HCT116 (cell line): Measurements from ENCODE around the gene HPCA. TPM values are rescaled to one million over a fixed set of nuclear protein-coding genes. Genes with fewer than 3 reads are reported as not detected.

Experiments
- ATAC-seq: fragments of 200-7000 bp; cut with Tn5 transposase; 2 replicates; pipeline ENCODE4 v1.9.1; 2020; ENCODE audit warnings: mild to moderate bottlenecking, moderate library complexity
- BruUV-seq: library from RNA; stranded (reverse); fragments of 400-500 nt; replicated peaks from 2 replicates; lab custom pipeline; 2021; lab: Mats Ljungman, UMichigan
- CTCF ChIA-PET: fragments of 300-600 bp; sonication (Branson Sonifier 250); formaldehyde crosslinking; loops from one replicate; lab custom pipeline; 2021; ENCODE audit warnings: antibody characterized with exemption; lab: Charles Lee
- POLR2A ChIA-PET: fragments of 300-600, 350-600 bp; sonication (Branson Sonifier 250); formaldehyde crosslinking; loops from one replicate; lab custom pipeline; 2021; ENCODE audit warnings: antibody characterized with exemption; lab: Charles Lee
- RAD21 ChIA-PET, 2 experiments: fragments of 300-600 bp; sonication (Branson Sonifier 250); formaldehyde crosslinking; loops; one replicate each; lab custom pipeline; 2023; ENCODE audit warnings: low total read pairs in 2 of 2; ENCODE audit not compliant: uncharacterized antibody in 2 of 2, unreplicated experiment in 2 of 2, low non-redundant PET in 1 of 2; lab: Charles Lee
- DNase-seq: peaks from one replicate; pipeline ENCODE4 v3.0.0-alpha.2; 2010; ENCODE audit warnings: low read depth, low spot score
- H2AFZ ChIP-seq: fragments of 200-600 bp; shearing (Covaris generic), sonication (generic); 2 replicates; pipeline ENCODE4 v1.6.1; 2017; ENCODE audit warnings: low read depth, mixed run types, mixed read lengths, antibody characterized with exemption, low read length; ENCODE audit not compliant: poor library complexity, severe bottlenecking
- H3K27ac ChIP-seq: 2 replicates; pipeline ENCODE4 v1.5.1; 2012; ENCODE audit warnings: low read depth, low read length
- H3K27me3 ChIP-seq: fragments of 200-600 bp; sonication (generic); 2 replicates; pipeline ENCODE4 v1.6.1; 2016; ENCODE audit warnings: mixed run types, low read length, mixed read lengths; ENCODE audit not compliant: insufficient read depth
- H3K36me3 ChIP-seq, 2 experiments: fragments of 200-500 bp in 1 of 2; fragments of 200-600 bp in 1 of 2; sonication (Bioruptor generic) in 1 of 2; sonication (generic) in 1 of 2; 2 replicates each; pipeline versions ENCODE4 v1.5.1 to v1.6.1; 2014 to 2016; ENCODE audit warnings: low read length in 2 of 2, inconsistent platforms in 1 of 2, mixed read lengths in 1 of 2, mixed run types in 1 of 2; ENCODE audit not compliant: insufficient read depth in 2 of 2, control insufficient read depth in 1 of 2
- H3K4me1 ChIP-seq, 2 experiments: fragments of 200-600 bp in 1 of 2; sonication (generic) in 1 of 2; 2 replicates each; pipeline versions ENCODE4 v1.5.1 to v1.6.1; 2012 to 2017; ENCODE audit warnings: low read length in 2 of 2, inconsistent platforms in 1 of 2, mild to moderate bottlenecking in 1 of 2, mixed read lengths in 1 of 2, mixed run types in 1 of 2, moderate library complexity in 1 of 2; ENCODE audit not compliant: insufficient read depth in 2 of 2, control insufficient read depth in 1 of 2
- H3K4me2 ChIP-seq: fragments of 200-600 bp; sonication (generic); 2 replicates; pipeline ENCODE4 v1.6.1; 2017; ENCODE audit warnings: mixed run types, low read length, mixed read lengths
- H3K4me3 ChIP-seq, 2 experiments: fragments of 200-600 bp in 1 of 2; sonication (generic) in 1 of 2; replicated peaks in 1 of 2; 2 replicates each; pipeline ENCODE4 v1.5.1; 2011 to 2016; ENCODE audit warnings: low read length in 2 of 2, control low read depth in 1 of 2, low read depth in 1 of 2, mild to moderate bottlenecking in 1 of 2, mixed read lengths in 1 of 2, mixed run types in 1 of 2
- H3K79me2 ChIP-seq: fragments of 200-600 bp; sonication (generic); 2 replicates; pipeline ENCODE4 v1.6.1; 2017; ENCODE audit warnings: mild to moderate bottlenecking, mixed run types, low read length, moderate library complexity, mixed read lengths; ENCODE audit not compliant: insufficient read depth
- H3K9ac ChIP-seq: fragments of 200-600 bp; sonication (generic); 2 replicates; pipeline ENCODE4 v1.6.1; 2016; ENCODE audit warnings: low read length, mixed read lengths
- H3K9me2 ChIP-seq: fragments of 200-600 bp; sonication (generic), shearing (Covaris generic); 2 replicates; pipeline ENCODE4 v1.6.1; 2017; ENCODE audit warnings: mixed run types, mild to moderate bottlenecking, moderate library complexity; ENCODE audit not compliant: insufficient read depth
- H3K9me3 ChIP-seq, 2 experiments: fragments of 200-500 bp in 1 of 2; fragments of 200-600 bp in 1 of 2; sonication (Bioruptor generic) in 1 of 2; sonication (generic) in 1 of 2; 2 replicates each; pipeline ENCODE4 v1.6.1; 2014 to 2017; ENCODE audit warnings: low read length in 2 of 2, mixed read lengths in 2 of 2, inconsistent platforms in 1 of 2, low read depth in 1 of 2, mild to moderate bottlenecking in 1 of 2, mixed run types in 1 of 2, moderate library complexity in 1 of 2; ENCODE audit not compliant: control insufficient read depth in 1 of 2, insufficient read depth in 1 of 2
- H4K20me1 ChIP-seq: fragments of 200-600 bp; sonication (generic), shearing (Covaris generic); 2 replicates; pipeline ENCODE4 v1.6.1; 2017; ENCODE audit warnings: mixed run types, mild to moderate bottlenecking, moderate library complexity; ENCODE audit not compliant: insufficient read depth
- CBX3 ChIP-seq: IDR thresholded peaks from 2 replicates; pipeline ENCODE4 v1.6.1; 2012; ENCODE audit warnings: low read depth
- EGR1 ChIP-seq: IDR thresholded peaks from 2 replicates; pipeline ENCODE4 v1.6.1; 2012; ENCODE audit warnings: low read depth
- EZH2phosphoT487 ChIP-seq: fragments of 200-600 bp; IDR thresholded peaks from 2 replicates; pipeline ENCODE4 v1.6.1; 2018; ENCODE audit warnings: antibody characterized with exemption, borderline replicate concordance
- FOSL1 ChIP-seq: IDR thresholded peaks from 2 replicates; pipeline ENCODE4 v1.6.1; 2012; ENCODE audit warnings: low read depth
- JUND ChIP-seq: IDR thresholded peaks from 2 replicates; pipeline ENCODE4 v1.6.1; 2012
- MAX ChIP-seq: IDR thresholded peaks from 2 replicates; pipeline ENCODE4 v1.6.1; 2012
- POLR2AphosphoS5 ChIP-seq: IDR thresholded peaks from 2 replicates; pipeline ENCODE4 v1.6.1; 2011; ENCODE audit warnings: mild to moderate bottlenecking, low read depth, low read length, moderate library complexity
- SIN3A ChIP-seq: IDR thresholded peaks from 2 replicates; pipeline ENCODE4 v1.6.1; 2012; ENCODE audit warnings: low read depth
- SP1 ChIP-seq: IDR thresholded peaks from 2 replicates; pipeline ENCODE4 v1.6.1; 2012; ENCODE audit warnings: low read depth
- SRF ChIP-seq: IDR thresholded peaks from 2 replicates; pipeline ENCODE4 v1.6.1; 2012; ENCODE audit warnings: low read depth
- TCF7L2 ChIP-seq: IDR thresholded peaks from 2 replicates; pipeline ENCODE4 v1.7.0; 2011; ENCODE audit warnings: borderline replicate concordance, inconsistent platforms; ENCODE audit not compliant: insufficient read depth, insufficient read length; ENCODE audit errors: extremely low read depth
- YY1 ChIP-seq: IDR thresholded peaks from 2 replicates; pipeline ENCODE4 v1.6.1; 2011; ENCODE audit warnings: low read length, low read depth, moderate library complexity, mild to moderate bottlenecking; ENCODE audit not compliant: insufficient replicate concordance; ENCODE audit errors: extremely low read depth
- ZNF274 ChIP-seq: fragments of 200-500 bp; sonication (Bioruptor generic); IDR thresholded peaks from 2 replicates; pipeline ENCODE4 v1.6.1; 2014; ENCODE audit warnings: mild to moderate bottlenecking, low read depth, low read length, inconsistent platforms
- intact Hi-C: fragments of 100-400 bp; cut with micrococcal nuclease; formaldehyde crosslinking; loops from 2 replicates; pipeline ENCODE4 v1.10.0; 2022
- total RNA-seq: library from RNA; stranded (reverse); gene quantifications from one replicate; pipeline ENCODE4 v1.2.1, GENCODE V29; 2021; ENCODE audit not compliant: unreplicated experiment
- TF ChIP-seq, protein P1 (sequence below), 3 experiments: fragments of 200-600 bp in 1 of 3; sonication (generic) in 1 of 3; IDR thresholded peaks in 2 of 3; conservative IDR thresholded peaks in 1 of 3; 2 replicates each; pipeline ENCODE4 v1.5.1; 2012 to 2017; ENCODE audit warnings: low read depth in 2 of 3, low read length in 2 of 3, antibody characterized with exemption in 1 of 3, borderline replicate concordance in 1 of 3, control low read depth in 1 of 3, mild to moderate bottlenecking in 1 of 3, mixed read lengths in 1 of 3, mixed run types in 1 of 3, moderate library complexity in 1 of 3; ENCODE audit not compliant: insufficient read depth in 1 of 3

HPCA gene
- total RNA-seq, 1 experiment from 2014 or later: 0.15 TPM

GRCh38 chr1:32858136-32858535 is 28.2 kb upstream of the HPCA start:
- RAD21 ChIA-PET: no interaction called here
- ATAC-seq: no peak
- Histone ChIP-seq H3K9me2 (no peaks in the 10 kb centered on the region), H3K9me3 (no peaks in the 10 kb centered on the region), H3K36me3 (peaks cover 14 to 24% of the 10 kb centered on the region in 2 experiments; a peak in 2 of 4 replicates), H3K4me2 (no peak overlapping the region), H3K27me3 (no peaks in the 10 kb centered on the region), H4K20me1 (no peaks in the 10 kb centered on the region; the same call in 1 of the 2 replicates), H2AFZ (no peak overlapping the region), H3K79me2 (no peaks in the 10 kb centered on the region), H3K4me1 (no peaks in the 10 kb centered on the region), H3K9ac (no peak overlapping the region), H3K4me3 (no peak overlapping the region), H3K27ac (no peak overlapping the region)
- CTCF ChIA-PET: no interaction called here
- TF ChIP-seq SIN3A (no peak), ZNF274 (no peak), JUND (no peak), SP1 (no peak), TCF7L2 (no peak), POLR2AphosphoS5 (no peak), EGR1 (no peak), SRF (no peak), MAX (no peak), EZH2phosphoT487 (no peak), CBX3 (no peak), FOSL1 (no peak), YY1 (no peak)
- TF ChIP-seq, protein P1, sequence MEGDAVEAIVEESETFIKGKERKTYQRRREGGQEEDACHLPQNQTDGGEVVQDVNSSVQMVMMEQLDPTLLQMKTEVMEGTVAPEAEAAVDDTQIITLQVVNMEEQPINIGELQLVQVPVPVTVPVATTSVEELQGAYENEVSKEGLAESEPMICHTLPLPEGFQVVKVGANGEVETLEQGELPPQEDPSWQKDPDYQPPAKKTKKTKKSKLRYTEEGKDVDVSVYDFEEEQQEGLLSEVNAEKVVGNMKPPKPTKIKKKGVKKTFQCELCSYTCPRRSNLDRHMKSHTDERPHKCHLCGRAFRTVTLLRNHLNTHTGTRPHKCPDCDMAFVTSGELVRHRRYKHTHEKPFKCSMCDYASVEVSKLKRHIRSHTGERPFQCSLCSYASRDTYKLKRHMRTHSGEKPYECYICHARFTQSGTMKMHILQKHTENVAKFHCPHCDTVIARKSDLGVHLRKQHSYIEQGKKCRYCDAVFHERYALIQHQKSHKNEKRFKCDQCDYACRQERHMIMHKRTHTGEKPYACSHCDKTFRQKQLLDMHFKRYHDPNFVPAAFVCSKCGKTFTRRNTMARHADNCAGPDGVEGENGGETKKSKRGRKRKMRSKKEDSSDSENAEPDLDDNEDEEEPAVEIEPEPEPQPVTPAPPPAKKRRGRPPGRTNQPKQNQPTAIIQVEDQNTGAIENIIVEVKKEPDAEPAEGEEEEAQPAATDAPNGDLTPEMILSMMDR (IDR thresholded peaks at IDR 0.05 in 2 of 3, conservative IDR thresholded peaks at IDR 0.05 in 1 of 3; ENCODE audit: borderline replicate concordance in 1 of 3, insufficient read depth in 1 of 3, low read depth in 2 of 3, low read length in 2 of 3): no peak
- BruUV-seq: no TSS peak
- intact Hi-C loops: no loop called here
- POLR2A ChIA-PET: no interaction called here
- DNase-seq: no peak
